GM21360 (cell line): ENCODE measurements around the gene ZFYVE1.
"Not testable (repeated sequence)": the region's sequence is repeated elsewhere in the genome, so short reads cannot be mapped to it uniquely, and the experiment has no call there.

Experiments used
- ATAC-seq: cut with Tn5 transposase; IDR thresholded peaks from one replicate; pipeline ENCODE4 v1.9.1; 2021; ENCODE audit warnings: mild to moderate bottlenecking, moderate library complexity; ENCODE audit not compliant: unreplicated experiment

Gene ZFYVE1

GRCh38 chr14:73003681-73004080 lies 23.2 kb downstream of the ZFYVE1 start:
- ATAC-seq: no peak

DNA sequence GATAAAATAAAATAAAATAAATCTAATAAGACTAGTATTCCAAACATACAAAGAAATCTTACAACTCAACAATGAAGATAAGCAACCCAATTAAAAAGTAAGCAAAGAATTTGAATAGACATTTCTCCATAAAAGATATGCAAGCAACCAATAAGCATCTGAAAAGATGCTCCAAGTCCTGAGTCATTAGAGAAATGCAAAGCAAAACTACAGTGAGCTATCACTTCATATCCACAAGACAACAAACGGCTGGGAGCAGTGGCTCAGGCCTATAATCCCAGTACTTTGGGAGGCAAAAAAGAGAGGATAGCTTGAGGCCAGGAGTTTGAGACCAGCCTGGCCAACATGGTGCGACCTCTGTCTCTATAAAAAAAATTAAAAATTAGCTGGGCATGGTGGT lies 26.8 kb downstream of the ZFYVE1 start:
- no peak for ATAC-seq

DNA sequence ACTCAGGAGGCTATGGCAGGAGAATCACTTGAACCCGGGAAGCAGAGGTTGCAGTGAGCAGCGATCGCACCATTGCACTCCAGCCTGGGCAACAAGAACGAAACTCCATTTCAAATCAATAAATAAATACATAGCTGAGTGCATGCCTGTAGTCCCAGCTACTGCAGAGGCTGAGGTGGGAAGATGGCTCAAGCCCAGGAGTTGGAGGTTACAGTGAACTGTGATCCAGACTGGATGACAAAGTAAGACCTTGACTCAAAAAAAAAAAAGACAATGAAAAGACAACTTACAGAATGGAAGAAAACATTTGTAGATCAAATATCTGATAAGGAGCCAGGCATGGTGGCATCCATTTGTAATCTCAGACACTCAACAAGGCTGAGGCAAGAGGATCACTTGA lies 27.6 kb downstream of the ZFYVE1 start:
- ATAC-seq: no peak

GRCh38 chr14:72998252-72998903 lies 28.5 kb downstream of the ZFYVE1 start:
- ATAC-seq: no peak

DNA sequence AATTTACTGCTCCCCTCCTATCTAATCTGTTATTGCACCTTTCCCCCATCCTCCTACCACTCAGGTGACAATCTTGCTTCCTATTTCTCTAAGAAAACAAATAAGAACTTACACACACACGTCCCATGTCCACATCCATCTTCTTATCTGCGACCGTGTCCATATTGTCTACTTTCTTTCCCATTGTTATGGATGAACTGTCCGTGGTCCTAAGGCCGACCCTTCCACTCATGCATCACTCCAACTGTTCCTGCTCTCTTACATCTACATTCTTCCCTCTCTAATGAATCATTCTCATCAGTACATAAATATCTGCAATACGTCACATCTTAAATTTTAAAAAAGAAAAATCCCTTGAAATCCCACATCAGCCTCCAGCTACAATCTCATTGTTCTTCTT lies 30.0 kb downstream of the ZFYVE1 start:
- ATAC-seq: no peak

- ATAC-seq: no peak
Measured at GRCh38 chr14:72990171-72990570, 36.7 kb downstream of the ZFYVE1 start.

- ATAC-seq: no peak
Measured at GRCh38 chr14:72986857-72987256, 40.0 kb downstream of the ZFYVE1 start.

DNA sequence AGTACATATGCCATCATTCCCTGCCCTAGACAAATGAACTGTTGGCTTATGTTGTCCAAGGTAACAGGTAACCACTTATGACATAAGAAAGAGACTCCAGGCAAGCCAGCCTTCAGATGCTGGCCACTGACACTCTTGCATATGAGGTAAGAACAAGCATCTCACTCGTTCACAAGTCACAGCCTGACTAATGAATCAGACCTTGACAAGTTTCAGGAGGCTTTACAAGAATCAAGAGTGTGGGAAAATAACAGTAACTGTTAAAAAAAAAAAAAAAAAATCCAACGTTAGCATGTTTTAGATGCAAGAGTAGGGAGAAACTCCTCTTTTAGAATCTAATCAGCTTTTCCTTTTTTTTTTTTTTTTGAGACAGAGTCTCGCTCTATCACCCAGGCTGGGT lies 40.7 kb downstream of the ZFYVE1 start:
- no peak for ATAC-seq

GRCh38 chr14:72982146-72982708 lies 44.7 kb downstream of the ZFYVE1 start:
- no peak for ATAC-seq

DNA sequence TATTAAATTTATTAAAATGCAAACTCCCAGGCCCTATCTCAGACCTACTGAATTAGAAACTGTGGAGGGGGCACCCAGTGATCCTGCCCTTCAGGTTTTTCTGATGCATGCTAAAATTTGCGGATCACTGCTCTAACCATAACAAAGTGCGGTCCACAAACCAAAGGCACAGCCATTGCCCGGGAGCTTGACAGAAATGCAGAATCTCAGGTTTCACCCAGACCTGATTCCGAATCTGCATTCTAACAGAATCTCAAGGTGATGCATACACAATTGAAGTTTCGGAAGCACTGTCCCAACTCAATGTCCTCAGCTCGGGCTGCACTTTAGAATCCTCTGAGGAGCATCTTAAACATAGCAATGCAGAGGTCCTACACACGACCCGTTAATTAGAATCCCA lies 46.0 kb downstream of the ZFYVE1 start:
- no peak for ATAC-seq

DNA sequence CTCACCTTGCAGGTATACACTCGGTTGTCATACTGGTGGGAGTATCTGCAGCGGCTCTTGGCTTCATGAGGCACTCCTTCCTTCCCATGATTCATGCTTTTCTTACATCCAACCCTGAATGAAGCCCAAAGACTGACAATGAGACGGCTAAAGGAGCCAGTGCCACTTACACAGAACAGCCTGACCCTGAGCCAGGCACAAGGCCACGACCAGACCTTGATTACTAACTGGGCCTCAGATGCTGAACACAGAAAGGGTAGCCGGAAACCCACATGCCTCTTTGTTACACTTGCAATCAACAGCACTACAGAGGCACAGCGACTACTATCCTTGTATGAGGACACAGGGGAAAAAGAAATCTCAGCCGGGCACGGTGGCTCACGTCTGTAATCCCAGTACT lies 48.0 kb downstream of the ZFYVE1 start:
- no peak for ATAC-seq

DNA sequence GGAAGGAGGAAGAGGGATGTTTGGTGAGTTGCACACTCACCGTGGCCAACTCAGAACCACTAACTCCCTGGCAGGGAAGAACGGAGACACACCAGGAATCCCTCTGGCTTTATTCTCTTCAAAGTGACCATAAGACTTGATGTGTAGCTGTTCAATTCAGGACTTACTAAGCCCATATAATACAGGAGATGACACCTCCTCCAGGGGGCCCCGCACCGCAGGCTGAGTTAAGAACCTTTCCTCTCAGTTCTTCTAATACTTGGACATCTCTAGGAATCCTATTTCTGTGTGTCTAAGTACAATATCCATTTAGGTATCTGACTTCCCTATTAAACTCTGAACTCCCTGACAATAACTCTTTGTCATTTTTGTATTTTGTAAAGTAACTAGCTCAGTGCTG lies 51.1 kb downstream of the ZFYVE1 start:
- ATAC-seq: no peak

GRCh38 chr14:72974661-72975060 lies 52.2 kb downstream of the ZFYVE1 start:
- no peak for ATAC-seq

DNA sequence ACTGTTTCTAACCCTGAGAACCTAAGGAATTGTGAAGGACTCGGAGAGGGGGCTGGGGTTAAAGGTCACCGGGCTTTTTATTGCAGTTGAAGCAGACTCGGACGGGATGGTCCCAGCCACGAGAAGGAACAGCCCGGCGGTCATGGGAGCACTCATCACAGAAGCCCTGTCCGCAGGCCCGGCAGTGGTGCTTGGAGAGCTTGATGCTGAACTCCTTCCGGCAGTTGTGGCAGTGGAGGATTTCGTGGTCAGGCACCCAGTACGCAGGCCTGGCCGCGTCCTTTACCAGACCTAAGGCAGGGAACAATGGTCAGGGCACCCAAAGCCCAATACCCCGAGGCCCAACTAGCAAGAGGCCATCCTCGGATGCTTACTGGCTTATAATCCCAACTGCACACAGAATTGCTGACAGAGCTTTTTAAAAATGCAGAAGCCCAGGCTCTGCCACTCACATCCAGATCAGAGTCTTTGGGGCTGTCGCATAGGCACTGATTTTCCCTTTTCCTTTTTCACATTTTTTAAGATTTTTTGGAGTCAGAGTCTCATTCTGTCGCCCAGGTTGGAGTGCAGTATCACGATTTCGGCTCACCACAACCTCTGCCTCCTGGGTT lies 56.0 kb downstream of the ZFYVE1 start:
- no peak for ATAC-seq

- ATAC-seq: no peak
Measured at GRCh38 chr14:72970058-72970630, 56.8 kb downstream of the ZFYVE1 start.

DNA sequence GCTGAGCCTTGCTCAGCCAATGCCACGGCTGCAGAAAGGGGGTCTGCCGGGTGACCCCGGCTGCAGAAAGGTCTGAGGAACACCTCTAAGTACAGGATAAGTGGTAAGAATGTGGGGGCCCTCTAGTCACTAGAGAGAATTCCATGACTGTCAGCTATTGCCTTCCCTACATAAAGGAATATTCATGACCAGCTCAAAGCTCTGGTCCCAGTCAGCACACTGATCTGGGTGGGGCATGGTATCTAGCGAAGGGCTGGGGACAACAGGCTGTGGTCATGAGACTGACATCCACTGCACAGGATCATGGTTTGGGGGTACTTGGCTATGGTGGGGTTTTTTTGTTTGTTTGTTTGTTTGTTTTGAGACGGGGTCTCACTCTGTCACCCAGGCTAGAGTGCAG lies 58.6 kb downstream of the ZFYVE1 start:
- no peak for ATAC-seq

DNA sequence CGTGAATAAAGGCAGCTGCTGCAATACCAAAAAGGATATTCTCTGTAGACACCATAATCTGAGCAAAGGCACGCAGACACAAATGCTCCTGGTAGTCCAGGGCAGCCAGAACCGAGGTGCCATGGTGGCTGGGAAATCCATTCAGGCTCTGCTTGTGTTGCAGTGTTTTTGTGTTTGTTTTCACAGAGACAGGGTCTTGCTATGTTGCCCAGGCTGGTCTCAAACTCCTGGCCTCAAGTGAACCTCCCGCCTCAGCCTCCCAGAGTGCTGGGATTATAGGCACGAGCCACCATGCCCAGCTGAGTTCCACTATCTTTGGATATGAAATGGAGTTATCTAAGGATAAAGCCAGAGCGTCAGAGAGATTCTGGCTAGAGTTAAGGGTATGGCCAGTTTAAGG lies 60.9 kb downstream of the ZFYVE1 start:
- no peak for ATAC-seq

DNA sequence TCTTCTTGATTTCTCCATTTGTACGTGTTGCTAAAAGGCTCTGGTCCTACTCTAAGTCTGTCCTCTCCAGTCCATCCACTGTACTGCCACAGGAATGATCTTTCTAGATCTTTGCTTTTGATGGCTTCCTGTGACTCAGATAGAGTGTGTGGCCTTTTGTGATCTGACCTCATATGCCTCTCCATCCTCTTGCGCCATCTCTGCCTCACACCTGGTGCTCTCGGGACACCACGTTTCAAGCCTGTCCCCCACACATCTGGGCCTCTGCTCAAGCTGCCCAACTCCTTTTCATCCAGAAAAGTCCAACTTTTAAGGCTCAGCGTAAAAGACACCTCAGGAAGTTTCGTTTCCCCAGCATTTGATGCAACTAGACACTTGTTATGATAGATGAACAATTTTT lies 61.7 kb downstream of the ZFYVE1 start:
- no peak for ATAC-seq

DNA sequence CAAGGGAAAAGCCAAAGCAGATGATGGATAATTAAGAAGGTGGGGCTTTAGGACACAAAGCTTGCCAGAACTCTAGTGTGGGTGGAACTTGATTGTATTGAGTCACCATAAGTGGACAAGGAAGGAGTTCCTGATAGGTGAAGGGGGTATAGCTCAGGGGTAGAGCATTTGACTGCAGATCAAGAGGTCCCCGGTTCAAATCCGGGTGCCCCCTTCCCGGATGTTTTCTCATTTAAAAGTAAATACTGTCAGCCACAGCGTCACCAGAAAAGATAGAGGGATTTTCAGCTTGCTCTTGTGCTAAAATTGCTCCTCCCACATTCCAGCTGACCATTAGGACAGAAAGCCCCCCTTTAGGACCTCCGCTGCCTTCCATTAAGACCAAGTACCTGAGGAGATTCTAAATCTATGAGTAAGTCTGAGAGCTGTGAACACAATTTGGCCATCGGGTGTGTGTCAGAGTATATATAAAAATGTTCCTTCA lies 64.0 kb downstream of the ZFYVE1 start:
- no peak for ATAC-seq

DNA sequence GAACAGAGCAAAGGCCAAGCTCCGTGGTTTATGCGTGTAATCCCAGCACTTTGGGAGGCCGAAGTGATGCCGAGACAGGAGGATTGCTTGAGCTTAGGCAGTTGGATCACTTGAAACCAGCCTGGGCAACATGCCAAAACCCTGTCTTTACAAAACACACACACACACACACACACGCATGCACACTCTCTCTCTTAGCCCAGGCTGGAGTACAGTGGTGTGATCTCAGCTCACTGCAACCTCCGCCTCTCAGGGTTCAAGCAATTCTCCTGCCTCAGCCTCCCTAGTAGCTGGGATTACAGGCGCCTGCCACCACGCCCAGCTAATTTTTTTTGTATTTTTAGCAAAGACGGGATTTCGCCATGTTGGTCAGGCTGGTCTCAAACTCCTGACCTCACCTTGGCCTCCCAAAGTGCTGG lies 64.6 kb downstream of the ZFYVE1 start:
- ATAC-seq: not testable (repeated sequence)

DNA sequence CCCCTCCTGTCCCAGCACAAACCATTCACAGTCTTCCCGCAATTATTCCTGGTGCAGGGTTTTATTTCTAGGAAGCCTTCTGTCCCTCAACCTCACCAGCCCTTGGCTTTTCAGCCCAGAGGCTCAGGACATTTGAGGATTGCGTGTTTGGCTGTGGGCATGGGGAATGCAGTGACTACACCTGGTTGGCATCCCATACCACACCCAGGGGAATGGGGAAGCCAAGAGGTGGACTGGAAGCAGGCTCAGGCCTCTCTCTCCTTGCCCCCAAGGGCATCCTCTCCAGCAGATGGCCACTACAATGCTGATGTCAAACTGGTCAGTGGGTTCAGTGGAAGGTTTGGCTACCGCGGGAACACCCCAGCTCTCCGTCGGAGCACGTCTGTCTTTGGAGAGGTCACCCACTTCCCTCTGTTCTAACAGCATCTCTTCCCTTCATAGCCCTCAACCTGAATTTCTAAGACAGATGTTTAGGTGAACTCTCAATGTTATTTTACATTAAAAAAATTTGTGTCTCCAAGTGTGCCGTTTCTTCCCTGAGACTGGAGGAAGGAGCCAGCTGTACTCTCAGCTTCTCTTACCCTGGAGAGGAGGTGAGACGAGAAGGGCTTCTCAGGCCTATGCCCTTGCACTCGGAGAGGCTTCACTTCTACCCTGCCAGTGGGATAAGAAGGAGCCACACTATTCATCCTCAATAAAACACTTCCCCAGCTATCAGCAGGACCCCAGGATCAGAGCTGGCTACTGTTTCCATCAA lies 65.1 kb downstream of the ZFYVE1 start:
- no peak for ATAC-seq
